DMS114 treated with DMSO at 0.1 percent for 48 hours (cell line): ENCODE measurements around the gene FNDC5.
A peak's percentile ranks its signal among the peaks of the same experiment; 100 is the strongest.

Experiments
- DNase-seq: peaks from one replicate; lab custom pipeline; 2025; ENCODE audit not compliant: unreplicated experiment; lab: John Stamatoyannopoulos, UW

The FNDC5 gene

DNA sequence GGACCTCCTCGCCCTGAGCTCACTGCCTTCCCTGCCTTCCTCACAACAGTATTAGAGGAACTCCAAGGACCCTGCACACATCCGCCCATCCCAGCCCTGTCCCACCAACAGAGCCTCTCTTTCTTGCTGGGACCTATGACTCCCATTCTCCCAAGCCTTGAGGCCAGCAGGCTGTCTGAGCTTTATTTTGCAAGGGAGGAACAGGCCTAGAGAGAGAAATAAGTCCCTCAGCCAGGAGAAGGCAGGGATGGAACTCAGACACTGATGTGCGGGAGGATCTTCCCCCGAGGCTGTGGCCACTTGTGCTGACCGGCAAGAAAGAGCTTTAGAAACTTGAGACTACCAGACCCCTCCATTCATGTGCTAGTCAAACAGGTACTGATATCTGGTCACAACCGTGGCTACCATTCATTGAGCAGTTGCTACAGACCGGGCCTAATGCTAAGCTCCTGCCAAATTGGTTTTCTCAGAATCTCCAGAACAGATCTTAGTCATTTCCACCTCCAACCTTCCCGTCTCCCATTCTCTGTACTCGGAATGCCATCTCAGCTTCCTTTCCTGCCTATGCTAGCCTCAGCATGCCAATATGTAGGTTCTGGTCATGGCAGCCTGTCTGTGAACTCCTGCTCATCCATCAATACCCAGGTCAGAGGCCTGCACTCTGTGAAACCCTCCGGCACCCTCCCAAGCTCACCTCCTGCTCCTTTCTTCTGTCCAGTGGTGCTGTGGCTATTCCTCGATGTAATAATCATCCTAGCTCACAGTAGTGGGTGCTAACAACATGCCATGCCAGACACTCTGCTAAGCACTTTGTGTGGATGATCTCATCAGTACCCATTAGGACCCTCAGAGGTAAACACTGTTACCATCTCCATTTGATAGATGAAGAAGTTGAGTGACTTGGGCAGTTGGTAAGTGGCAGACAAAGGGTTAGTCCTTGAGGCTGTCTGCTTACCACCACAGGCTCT lies 26.7 kb upstream of the FNDC5 start:
- DNase-seq, result no peak

- no peak for DNase-seq
Observed at GRCh38 chr1:32896451-32896850, 25.7 kb upstream of the FNDC5 start.

DNA sequence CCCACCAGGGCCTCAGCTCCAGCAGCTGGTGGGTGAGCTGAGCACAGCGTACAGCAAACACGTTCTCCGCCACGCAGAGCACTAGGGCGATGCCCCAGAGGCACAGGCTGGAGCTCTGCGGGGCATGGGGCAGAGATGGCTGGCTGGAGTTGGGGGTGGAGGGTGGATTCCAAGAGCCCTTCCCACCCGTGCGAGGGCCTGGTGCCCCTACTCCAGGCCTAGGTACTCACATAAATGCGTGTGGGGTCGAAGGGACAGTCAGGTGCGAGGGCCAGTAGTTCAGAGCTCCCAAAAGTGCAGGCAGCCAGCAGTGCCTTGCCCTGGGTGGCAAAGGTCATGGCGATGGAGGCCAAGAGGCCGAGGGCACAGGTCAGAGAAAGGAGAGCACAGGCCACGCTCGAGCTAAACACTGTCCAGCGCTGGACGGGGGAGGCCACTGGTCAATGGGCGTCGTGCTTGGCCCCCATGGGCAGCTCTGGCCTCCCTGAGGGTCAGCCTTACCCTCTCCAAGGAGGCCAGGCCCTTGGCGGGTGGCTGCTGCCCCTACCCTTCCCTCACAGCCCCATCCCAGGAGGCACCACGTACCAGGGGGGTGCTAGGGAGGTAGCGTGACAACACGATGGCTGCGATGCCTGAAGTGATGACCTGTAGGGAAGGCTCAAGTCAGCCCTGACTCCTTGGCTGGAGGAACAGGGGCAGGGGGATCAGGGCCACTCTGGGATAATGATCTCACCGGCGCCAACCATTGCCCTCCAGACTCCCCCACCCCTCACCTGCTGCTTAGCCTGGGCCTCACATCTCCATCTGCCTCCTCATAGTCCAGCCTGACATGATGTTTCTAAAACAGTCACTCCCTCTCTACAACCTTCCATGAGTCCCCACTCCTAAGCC lies 24.9 kb upstream of the FNDC5 start:
- DNase-seq, result no peak

- no peak for DNase-seq
Observed at GRCh38 chr1:32894681-32895080, 24.0 kb upstream of the FNDC5 start.

GRCh38 chr1:32894019-32894600 lies 23.4 kb upstream of the FNDC5 start:
- DNase-seq, result no peak

GRCh38 chr1:32893198-32894018 lies 22.7 kb upstream of the FNDC5 start:
- no peak for DNase-seq

DNA sequence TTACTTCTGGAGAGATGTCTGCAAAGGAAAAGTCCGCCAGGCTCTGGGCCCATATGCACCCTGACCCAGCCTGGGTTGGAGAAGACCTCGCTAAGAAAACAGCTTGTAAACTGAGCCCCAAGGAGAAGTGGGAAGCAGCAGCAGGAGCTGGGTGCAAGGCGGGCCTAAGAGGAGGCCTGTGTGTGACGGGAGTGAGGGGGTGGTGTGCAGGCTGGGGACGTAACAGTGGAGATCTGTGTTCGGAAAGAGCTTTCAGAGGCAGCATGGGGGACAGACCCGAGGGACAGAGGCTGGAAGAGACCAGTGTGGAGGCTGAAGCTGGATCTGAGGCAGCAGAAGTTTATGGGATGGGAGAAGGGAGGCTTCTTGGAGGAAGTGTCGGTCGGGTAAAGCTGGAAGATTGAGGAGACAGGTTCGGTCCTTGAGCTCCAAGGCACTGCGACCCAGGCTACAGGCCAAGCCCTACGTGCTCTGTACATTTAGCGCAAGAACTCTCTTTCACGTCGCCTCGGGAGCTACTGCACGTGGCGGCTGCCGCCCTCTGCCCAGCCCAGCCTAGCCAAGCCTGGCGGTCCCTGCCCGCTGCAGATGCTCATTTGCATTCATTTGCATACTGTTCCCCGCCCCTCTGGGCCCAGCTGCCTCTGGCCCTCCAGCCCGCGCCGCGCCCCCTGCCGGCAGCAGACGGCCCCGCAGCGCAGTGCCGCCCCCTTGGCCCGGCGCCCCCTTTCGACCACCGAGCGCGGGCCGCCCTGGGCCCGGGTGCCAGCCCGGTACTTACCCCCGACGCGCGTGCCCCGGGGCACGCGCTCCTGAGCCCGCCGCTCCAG lies 21.9 kb upstream of the FNDC5 start:
- peak; percentile 19 for DNase-seq

- DNase-seq, result no peak
Observed at GRCh38 chr1:32891630-32892029, 20.9 kb upstream of the FNDC5 start.

- DNase-seq, result no peak
Observed at GRCh38 chr1:32891241-32891570, 20.5 kb upstream of the FNDC5 start.

DNA sequence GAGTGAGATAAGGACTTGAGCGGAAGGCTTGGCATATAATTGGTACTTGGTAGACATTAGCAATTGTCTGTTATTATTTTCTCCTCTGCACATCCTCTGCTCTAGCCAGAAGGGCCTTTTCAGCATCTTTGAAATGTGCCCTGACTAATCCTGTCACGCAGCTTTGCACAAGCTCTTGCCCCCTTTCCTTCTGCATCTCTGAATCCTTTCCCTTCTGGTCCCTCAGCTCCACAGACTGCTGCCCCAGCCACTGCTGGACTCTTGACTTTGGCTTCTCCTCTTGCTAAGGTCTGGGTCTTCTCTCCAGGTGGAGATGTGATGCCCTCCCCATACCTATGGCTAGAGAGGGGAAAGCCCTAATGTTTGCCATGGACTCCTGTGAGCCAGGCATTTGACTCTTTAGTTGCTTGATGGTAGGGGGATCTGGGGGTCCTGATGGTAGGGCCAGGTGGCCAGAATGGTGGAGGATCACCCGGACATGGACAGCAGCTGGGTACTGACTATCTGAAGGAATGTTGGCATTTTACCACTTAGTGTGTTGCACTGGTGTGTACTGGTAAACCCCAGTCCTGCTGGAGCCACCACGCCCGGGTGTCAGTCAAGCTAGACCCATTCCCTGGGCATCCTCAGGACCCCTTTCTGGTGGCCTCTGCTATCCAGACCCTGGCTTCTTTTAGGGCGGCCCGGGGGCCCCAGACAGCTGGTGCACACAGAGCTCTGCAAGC lies 20.0 kb upstream of the FNDC5 start:
- DNase-seq, result no peak

- DNase-seq, result no peak
Observed at GRCh38 chr1:32889731-32890278, 19.1 kb upstream of the FNDC5 start.

DNA sequence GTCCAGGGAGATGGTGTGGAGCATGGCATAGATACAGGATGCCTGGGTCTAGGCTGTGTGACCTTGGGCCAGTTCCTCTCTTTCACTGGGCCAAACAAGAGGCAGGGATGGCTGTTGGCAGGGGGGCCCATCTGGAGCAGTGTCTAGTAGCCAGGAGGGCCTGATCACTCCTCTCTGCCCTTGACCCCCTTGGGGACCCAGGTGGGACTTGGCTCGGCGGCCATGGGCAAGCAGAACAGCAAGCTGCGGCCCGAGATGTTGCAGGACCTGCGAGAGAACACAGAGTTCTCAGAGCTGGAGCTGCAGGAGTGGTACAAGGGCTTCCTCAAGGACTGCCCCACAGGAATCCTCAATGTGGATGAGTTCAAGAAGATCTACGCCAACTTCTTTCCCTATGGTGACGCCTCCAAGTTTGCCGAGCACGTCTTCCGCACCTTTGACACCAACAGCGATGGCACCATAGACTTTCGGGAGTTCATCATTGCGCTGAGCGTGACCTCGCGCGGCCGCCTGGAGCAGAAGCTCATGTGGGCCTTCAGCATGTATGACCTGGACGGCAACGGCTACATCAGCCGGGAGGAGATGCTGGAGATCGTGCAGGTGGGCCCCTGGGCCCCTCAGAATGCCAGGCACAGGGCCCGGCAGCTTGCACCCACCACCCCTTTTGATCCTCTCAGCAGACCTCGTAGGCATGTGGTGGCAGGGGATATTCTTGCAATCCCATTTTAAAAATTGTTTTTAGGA lies 18.1 kb upstream of the FNDC5 start:
- DNase-seq, result no peak

DNA sequence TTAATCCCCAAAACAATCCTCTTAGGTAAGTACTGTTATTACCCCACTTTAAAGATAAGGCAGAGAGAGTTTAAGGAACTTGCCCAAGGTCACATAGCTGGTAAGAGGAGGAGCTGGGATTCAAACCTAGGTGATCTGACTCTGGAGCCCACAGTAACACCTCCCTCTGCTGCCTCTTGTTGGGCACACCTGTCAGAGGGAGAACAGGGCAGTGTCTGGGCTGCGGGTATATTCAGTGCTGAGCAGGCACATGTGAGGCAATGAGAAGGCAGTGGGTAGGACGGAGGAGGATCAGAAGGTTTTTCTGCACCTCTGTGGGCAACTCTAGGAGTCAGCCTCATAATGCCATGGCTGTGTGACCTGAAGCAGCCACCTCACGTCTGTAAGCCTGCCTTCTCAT lies 17.4 kb upstream of the FNDC5 start:
- DNase-seq, result no peak

GRCh38 chr1:32887623-32888022 lies 16.9 kb upstream of the FNDC5 start:
- no peak for DNase-seq

DNA sequence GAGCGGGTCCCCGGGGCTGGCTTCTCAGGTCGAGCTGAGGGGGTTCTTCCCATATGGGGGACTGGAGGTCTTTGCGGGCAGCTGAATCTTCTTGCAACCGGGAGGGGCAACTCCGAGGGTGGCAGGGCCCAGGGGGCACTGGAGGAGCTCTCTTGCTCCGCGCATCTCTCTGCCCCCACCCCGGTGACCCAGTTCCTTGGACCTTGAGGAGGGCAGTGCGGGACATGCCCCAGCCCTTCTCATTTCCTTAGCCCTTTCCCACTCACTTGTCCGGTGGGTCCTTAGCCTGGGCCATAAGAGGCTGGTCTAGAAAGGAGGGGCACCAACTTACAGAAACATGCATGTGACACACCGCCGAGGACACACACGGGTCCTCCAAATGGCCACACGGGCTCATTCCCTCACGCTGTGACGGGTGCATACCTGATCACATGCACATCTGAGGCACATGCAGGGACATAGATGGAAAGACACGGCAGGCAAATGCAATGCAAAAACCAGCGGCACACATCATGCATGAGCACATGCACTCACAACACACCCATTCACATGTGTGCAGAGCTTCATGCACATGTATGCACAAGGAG lies 16.2 kb upstream of the FNDC5 start:
- DNase-seq, result no peak

DNA sequence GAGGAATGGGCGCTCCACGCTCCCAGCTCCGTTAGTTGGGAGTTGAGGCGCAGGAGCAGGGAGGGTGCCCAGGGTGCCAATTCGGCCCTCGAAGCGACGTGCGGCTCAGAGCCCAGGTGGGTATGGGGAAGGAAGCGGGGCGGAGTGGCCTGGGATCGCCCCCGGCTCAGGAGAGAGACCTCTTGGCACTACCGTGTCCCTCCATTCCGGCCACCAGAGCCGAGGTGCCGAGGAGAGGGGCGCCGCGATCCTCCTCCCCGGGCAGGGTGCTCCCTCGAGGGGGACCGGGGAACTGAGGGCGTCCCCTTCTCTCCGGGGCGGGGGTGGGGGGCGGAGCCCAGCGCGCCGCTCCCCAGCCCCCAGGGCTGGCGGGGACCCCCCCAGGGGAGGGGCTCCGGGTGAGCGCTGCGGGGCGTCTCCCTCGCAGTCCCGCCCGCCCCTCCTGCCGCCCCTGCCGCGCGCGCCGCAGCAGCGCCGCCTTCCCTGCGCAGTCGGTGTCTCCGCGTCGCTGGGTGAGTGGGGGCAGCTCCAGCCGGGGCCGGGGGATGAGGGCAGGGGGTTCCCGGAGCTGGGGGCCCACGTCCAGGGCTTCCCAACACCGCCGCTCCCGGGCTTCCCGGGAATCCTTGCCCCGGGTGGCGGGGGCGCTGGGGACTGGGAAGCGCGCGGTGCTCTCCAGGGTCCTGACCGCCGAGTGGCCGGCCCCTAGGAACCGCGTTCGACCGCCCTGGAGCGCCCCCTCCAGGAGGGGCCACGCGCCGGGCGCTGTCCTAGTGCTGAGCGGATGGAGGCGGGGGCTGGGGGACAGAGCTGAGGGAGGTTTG lies 15.5 kb upstream of the FNDC5 start, which contains the start of gene HPCA:
HPCA (plus strand) TSS at position 488 of the 824 bp plus-strand sequence. CDS start 2,408 bp downstream, outside the sequence.
- DNase-seq, result no peak

GRCh38 chr1:32885676-32886003 lies 14.9 kb upstream of the FNDC5 start:
- no peak for DNase-seq
